ENCODE measurements around the gene GPR171. TPM values are rescaled to one million over a fixed set of nuclear protein-coding genes. Genes with fewer than 3 reads are reported as not detected.

The GPR171 gene
- total RNA-seq, 1 experiment from 2014 or later: not detected

DNA sequence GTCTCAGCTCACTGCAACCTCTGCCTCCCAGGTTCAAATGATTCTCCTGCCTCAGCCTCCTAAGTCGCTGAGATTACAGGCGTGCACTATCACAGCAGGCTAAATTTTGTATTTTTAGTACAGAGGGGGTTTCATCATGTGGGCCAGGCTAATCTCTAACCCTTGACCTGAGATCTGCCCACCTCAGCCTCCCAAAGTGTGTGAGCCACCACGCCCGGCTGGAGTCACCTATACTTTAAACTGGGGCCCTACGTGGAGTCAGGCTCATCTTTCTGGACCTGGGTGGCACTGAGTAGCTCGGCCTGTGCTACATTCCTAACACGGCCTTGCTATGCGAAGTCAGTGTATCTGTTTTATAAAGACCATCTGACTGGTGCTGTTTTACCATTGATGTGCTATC lies 5.8 kb downstream of the GPR171 start:
- no peak overlapping the region for H3K4me3 ChIP-seq
- intact Hi-C loops (cut with micrococcal nuclease; ENCODE audit: unreplicated experiment): no loop called here
- POLR2A ChIA-PET (ENCODE audit: unreplicated experiment): interaction anchor here (0.6 kb wide), 1 partner anchor 413 kb away, joined by 3 read pairs; no protein-coding TSS in a partner anchor
- no peak overlapping the region for H3K27ac ChIP-seq
- CTCF ChIA-PET: no interaction called here
- no peaks in the 10 kb centered on the region for H3K79me2 ChIP-seq (ENCODE audit: low read depth)
- H3K27me3 ChIP-seq (ENCODE audit: insufficient read depth, low read depth): no peaks in the 10 kb centered on the region
- H3F3A ChIP-seq (ENCODE audit: insufficient read depth, low read depth): no peaks in the 10 kb centered on the region
- DNase-seq: no peak
- H3K9me3 ChIP-seq (ENCODE audit: insufficient read depth, low read depth): no peaks in the 10 kb centered on the region
- H3K4me2 ChIP-seq: no peak overlapping the region
- no peak overlapping the region for H2AFZ ChIP-seq
- BruUV-seq (replicated peaks): no TSS peak
- TF ChIP-seq, protein P1, sequence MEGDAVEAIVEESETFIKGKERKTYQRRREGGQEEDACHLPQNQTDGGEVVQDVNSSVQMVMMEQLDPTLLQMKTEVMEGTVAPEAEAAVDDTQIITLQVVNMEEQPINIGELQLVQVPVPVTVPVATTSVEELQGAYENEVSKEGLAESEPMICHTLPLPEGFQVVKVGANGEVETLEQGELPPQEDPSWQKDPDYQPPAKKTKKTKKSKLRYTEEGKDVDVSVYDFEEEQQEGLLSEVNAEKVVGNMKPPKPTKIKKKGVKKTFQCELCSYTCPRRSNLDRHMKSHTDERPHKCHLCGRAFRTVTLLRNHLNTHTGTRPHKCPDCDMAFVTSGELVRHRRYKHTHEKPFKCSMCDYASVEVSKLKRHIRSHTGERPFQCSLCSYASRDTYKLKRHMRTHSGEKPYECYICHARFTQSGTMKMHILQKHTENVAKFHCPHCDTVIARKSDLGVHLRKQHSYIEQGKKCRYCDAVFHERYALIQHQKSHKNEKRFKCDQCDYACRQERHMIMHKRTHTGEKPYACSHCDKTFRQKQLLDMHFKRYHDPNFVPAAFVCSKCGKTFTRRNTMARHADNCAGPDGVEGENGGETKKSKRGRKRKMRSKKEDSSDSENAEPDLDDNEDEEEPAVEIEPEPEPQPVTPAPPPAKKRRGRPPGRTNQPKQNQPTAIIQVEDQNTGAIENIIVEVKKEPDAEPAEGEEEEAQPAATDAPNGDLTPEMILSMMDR (conservative IDR thresholded peaks at IDR 0.05): no peak
- no peak for TF ChIP-seq EZH2 (IDR thresholded peaks at IDR 0.05; ENCODE audit: low read depth)
- no peaks in the 10 kb centered on the region for H3K9me2 ChIP-seq (ENCODE audit: insufficient read depth)
- no peaks in the 10 kb centered on the region for H3K4me1 ChIP-seq (replicated peaks; ENCODE audit: insufficient read depth)
- H3K36me3 ChIP-seq (ENCODE audit: low read depth): no peaks in the 10 kb centered on the region
- H4K20me1 ChIP-seq (ENCODE audit: insufficient read depth): no peaks in the 10 kb centered on the region

DNA sequence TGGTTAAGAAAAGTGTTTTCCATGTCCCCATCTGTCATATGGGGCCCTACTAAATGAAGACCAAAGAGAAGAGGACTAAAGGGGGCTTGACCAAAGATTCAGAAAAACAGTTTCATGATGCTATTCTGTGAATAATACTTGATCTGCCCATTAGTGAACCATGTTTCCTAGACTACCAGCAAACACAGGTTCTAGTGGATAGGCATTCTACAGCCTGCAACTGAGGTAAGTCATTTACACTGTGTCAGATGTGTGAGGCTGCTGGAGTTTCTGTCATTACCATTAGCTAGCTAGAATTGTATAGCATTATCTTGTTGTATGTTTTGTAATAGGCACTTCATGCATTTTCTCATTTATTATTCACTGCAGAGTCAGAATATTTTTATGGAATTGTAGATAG lies 6.6 kb downstream of the GPR171 start:
- Histone ChIP-seq H3K4me2 (no peak overlapping the region), H3K36me3 (ENCODE audit: low read depth) (no peaks in the 10 kb centered on the region), H3K27me3 (ENCODE audit: insufficient read depth, low read depth) (no peaks in the 10 kb centered on the region), H3K79me2 (ENCODE audit: low read depth) (no peaks in the 10 kb centered on the region), H3K9me2 (ENCODE audit: insufficient read depth) (no peaks in the 10 kb centered on the region), H3F3A (ENCODE audit: insufficient read depth, low read depth) (no peaks in the 10 kb centered on the region), H3K9me3 (ENCODE audit: insufficient read depth, low read depth) (no peaks in the 10 kb centered on the region), H3K4me3 (no peak overlapping the region), H2AFZ (no peak overlapping the region), H3K4me1 (replicated peaks; ENCODE audit: insufficient read depth) (no peaks in the 10 kb centered on the region), H4K20me1 (ENCODE audit: insufficient read depth) (no peaks in the 10 kb centered on the region), H3K27ac (no peak overlapping the region)
- no peak for DNase-seq
- intact Hi-C loops (cut with micrococcal nuclease; ENCODE audit: unreplicated experiment): no loop called here
- BruUV-seq (replicated peaks): no TSS peak
- TF ChIP-seq, protein P1 (conservative IDR thresholded peaks at IDR 0.05): no peak
- no peak for TF ChIP-seq EZH2 (IDR thresholded peaks at IDR 0.05; ENCODE audit: low read depth)
- POLR2A ChIA-PET (ENCODE audit: unreplicated experiment): no interaction called here
- CTCF ChIA-PET: no interaction called here

DNA sequence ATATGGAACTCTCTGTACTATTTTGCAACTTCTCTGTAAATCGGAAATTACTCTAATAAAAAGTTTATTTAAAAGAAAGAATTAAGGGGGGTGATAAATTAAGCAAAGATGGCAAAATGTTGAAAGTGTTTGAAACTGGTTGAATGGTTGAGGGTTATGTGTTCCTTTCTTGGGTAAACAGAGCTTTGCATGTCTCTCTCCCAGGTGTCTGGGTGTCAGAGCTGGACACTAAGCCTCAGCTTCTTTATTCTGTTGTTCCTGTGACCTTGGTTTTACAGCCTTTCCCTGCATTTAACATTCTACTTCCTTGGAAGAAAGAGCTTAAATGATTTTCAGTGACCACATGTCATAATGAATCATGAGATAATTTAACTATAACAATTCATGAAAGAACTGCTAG lies 7.2 kb downstream of the GPR171 start:
- DNase-seq: no peak
- Histone ChIP-seq H3K4me3 (no peak overlapping the region), H3K4me1 (replicated peaks; ENCODE audit: insufficient read depth) (no peaks in the 10 kb centered on the region), H3K36me3 (ENCODE audit: low read depth) (no peaks in the 10 kb centered on the region), H3K27me3 (ENCODE audit: insufficient read depth, low read depth) (no peaks in the 10 kb centered on the region), H3K27ac (no peak overlapping the region), H3K79me2 (ENCODE audit: low read depth) (no peaks in the 10 kb centered on the region), H3K4me2 (no peak overlapping the region), H3K9me2 (ENCODE audit: insufficient read depth) (no peaks in the 10 kb centered on the region), H4K20me1 (ENCODE audit: insufficient read depth) (no peaks in the 10 kb centered on the region), H3F3A (ENCODE audit: insufficient read depth, low read depth) (no peaks in the 10 kb centered on the region), H3K9me3 (ENCODE audit: insufficient read depth, low read depth) (no peaks in the 10 kb centered on the region), H2AFZ (no peak overlapping the region)
- POLR2A ChIA-PET (ENCODE audit: unreplicated experiment): no interaction called here
- intact Hi-C loops (cut with micrococcal nuclease; ENCODE audit: unreplicated experiment): no loop called here
- CTCF ChIA-PET: no interaction called here
- no TSS peak for BruUV-seq (replicated peaks)
- no peak for TF ChIP-seq EZH2 (IDR thresholded peaks at IDR 0.05; ENCODE audit: low read depth)
- TF ChIP-seq, protein P1 (conservative IDR thresholded peaks at IDR 0.05): no peak
